KG1 (cell line): ENCODE data around the gene EHD1.
"Not testable (repeated sequence)": the region's sequence is repeated elsewhere in the genome, so short reads cannot be mapped to it uniquely, and the experiment has no call there.

Source experiments
- DNase-seq: peaks from one replicate; lab custom pipeline; 2025; lab: John Stamatoyannopoulos, UW

EHD1 gene

DNA sequence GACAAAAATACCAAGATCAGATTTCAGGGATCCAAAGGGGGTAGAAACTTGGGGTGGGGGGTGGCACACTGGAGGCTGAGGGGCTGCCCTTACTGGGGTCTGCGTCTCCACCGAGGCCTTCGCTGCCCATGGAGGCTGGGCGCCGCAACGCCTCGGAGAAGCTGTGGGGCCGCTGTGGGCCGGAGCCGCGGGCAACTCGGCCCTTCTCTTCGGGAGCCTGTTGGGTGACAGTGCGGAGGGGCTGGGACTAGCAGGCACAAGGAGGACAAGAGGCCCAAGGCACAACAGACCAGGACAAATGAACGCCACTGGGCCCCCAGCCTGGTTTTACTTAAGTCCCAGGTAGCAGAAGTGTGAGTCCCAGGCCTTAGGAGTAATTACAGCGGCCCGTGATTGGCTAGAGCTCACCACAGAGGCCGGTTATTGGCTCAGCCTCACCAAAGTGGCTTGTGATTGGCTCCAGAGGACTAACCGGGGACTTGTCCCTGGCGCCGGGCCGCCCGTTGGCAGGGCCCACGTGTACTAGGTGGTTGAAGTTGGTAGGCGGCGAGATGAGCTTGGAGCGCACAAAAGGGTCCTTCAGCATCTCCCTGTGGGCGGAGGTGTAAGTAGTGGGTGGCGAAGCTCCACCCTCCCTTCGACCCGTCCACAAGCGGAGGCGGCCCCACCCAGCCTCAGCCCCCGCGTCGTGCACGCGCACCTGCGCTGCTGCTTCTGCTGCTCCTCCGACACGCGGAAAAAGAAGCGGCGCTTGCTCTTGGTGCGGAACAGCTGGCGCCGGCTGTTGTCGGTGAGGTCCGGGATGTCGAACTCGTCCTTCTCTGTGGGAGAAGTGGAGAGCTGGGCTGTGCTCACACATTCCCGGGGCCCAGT, 51.6 kb downstream of the EHD1 start:
- no peak for DNase-seq

DNA sequence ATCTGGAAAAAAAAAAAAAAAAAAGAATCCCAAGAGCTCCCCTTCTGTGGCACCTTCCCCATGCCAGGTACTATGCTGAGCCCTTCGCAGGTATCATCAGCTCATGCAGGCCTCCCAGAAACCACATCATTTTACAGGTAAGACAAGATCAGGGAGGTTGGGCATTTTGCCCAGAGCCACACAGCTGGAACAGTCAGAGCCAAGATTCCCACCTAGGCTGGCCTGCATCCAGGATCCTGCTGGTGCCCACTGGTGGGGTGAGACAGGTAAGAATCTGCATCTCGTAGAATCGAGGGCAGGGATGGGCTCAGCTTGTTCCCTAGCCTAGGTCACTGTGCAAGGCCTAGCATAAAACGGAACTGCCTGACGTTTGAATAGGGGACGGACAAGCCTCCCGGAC, 52.4 kb downstream of the EHD1 start:
- DNase-seq, result no peak

DNA sequence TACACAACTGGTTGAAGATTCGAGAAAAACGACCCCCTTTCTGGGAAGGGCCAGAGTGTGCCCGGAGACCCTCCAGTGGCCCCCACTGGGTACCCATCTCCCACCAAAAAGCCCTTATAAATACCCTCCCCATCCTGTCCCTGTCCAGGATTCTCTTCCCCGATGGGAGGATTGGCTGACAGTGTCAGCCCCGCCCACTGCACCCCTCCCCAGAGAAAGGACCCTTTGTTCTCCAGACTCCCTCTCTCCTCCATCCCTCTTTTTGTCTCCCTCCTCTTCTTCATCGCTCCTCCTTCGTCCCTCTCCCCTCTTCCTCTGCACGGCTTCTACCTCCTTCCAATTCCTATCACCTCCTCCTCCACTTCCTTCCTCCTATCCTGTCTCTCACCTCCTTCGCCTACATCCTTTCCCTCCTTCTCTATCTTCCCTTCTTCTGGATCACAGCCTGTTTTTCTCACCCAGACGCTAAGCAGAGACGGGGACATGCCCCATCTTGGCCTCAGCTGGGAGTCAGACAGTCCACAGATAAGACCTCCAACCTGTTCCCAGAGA, 54.8 kb downstream of the EHD1 start:
- no peak for DNase-seq

DNA sequence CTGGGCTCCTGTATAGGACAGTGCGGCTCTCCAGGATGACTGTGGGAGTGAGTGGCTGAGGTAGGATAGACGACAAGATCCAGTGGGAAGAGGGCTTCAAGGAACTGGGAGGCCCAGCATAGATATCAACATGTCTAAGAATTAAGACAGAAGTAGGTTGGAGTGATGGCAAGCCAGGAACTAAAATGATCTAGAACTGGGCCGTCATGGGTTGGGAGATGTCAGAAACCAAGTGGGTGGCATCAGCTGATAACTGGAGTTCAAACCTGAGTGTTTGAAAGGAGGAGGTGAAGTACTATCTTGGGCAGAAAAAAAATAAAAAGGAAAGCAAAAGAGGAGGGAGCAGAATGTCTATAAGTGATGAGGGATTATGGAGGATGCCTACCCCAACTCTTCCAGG, 60.9 kb downstream of the EHD1 start:
- no peak for DNase-seq

DNA sequence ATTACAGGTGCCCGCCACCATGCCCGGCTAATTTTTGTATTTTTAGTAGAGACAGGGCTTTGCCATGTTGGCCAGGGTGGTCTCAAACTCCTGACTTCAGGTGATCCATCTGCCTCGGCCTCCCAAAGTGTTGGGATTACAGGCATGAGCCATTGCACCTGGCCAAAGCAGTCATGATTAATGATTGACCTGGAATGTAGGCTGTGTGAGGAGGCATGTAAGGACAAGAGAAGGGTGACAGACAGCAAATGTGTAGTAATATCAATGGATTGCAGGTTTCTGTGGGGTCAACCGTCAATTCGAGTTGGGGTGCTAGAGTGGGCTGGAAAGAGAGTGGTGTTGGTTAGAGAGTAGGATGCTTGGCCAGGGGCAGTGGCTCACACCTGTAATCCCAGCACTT, 63.0 kb downstream of the EHD1 start:
- not testable (repeated sequence) for DNase-seq

DNA sequence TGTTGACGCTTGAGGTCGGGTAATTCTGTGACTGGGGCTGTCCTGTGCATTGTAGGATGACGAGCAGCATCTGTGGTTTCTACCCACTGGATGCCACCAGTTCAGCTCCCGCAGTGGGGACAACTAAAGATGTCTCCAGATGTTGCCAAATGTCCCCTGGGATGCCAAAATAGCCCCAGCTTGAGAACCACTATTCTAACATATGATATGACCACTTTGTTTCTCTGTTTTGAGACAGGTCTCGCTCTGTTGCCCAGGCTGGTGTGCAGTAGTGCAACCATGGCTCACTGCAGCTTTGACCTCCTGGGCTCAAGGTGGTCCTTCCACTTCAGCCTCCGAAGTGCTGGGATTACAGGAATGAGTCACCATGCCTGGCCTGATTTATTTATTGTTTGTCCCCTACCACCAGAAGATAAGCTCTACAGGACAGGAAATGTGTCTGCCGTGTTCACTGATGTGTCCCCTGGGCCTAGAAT, 63.7 kb downstream of the EHD1 start:
- no peak for DNase-seq

DNA sequence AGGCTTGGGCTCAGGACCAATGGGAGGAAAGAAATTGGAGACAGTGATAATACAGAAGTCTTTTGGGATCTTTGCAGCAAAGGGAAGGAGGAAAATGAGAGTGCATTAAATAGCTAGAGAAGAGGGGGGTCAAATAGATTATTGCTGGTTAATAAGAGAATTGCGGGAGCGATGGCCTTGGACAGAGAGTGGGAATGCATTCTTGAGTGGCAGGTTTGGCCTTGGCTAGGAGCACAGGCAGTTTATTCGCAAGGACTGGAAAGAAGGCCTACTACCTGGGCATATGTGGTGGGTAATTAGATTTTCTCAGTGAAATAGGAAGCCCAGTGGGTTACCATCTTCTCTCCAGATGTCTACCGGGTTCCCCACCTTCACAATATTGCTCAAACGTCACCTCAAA, 64.6 kb downstream of the EHD1 start:
- DNase-seq, result no peak

DNA sequence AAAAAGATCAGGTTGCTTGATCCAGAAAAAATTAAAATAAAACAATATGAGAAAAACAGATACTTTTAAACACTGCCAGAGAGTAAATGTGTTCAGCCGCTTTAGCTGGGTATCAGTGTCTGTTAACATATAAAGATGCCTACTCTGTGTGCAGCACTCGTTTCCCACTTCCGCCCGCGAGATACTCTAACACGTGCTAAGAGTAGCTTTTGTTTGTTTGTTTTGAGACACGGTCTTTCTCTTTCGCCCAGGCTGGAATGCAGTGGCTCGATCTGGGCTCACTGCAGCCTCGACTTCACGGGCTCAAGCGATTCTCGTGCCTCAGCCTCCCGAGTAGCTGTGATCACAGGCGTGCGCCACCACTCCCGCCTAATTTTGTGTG, 67.5 kb downstream of the EHD1 start:
- DNase-seq, result no peak

DNA sequence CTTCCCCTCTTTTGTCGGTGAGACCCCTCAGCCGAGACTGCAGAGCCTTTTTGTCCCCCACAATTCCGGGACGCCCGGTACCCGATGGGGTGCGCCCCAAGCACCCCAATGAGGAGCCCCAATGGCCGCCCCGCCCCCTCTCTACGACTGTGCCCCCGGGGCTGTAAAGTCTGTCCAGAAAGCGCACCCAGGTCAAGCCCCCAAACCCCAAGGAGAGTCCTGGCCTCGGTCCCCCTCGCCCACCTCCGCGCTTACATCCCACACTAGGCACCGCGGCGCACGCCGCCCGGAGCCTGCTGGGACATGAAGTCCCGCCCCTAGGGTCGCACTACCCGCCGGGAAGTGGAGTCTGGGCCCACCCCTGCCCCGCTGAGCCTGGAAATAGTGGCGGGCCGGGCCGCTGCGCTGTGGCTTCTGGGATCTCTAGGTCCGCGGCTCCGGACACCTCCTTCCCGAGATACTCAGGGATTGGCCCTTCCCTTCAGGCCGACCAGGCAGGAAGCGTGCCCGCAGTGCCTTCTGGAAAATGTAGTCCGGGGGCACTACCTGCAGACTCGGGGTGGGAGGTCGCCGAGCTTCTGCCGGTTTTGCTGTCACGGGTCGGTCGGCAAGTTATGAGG, 68.0 kb downstream of the EHD1 start, which contains the start of gene MEN1:
MEN1 (minus strand) TSS at position 281 of the 620 bp plus-strand sequence. CDS start 442 bp downstream, outside the sequence.
- DNase-seq, result peak; percentile 91

DNA sequence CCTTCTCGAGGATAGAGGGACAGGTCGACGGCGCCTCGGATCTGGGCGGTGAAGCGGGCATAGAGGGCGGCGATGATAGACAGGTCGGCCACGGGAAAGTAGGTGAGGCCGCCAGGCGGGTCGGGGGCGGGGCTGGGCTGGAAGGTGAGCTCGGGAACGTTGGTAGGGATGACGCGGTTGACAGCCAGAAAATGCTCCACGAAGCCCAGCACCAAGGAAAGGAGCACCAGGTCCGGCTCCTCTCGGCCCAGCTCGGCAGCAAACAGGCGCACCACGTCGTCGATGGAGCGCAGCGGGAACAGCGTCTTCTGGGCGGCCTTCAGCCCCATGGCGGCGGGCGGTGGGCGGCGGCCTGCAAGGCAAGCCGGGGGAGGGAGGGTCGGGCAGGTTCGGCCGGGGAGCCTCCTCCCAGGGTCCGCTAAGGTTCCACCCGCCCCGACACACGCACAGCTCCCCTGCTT, 68.6 kb downstream of the EHD1 start:
- DNase-seq, result no peak

DNA sequence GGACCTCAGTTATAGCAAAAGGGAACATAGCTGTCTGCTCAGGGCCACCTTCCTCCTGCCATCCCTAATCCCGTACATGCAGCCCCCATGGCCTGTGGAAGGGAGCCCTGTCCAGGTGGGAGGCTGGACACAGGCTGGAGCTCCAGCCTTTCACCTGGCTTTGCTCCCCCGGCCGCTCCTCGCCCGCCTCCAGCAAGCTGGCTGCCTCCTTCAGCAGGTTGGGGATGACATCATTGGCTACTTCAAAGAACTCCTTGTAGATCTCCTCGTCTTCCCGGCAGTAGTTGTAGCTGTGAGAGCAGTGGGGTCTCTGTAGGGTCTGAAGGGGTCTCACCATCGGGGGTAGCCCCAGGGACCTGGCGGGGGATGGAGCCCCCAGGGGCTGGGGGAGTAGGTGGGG, 72.9 kb downstream of the EHD1 start:
- no peak for DNase-seq

DNA sequence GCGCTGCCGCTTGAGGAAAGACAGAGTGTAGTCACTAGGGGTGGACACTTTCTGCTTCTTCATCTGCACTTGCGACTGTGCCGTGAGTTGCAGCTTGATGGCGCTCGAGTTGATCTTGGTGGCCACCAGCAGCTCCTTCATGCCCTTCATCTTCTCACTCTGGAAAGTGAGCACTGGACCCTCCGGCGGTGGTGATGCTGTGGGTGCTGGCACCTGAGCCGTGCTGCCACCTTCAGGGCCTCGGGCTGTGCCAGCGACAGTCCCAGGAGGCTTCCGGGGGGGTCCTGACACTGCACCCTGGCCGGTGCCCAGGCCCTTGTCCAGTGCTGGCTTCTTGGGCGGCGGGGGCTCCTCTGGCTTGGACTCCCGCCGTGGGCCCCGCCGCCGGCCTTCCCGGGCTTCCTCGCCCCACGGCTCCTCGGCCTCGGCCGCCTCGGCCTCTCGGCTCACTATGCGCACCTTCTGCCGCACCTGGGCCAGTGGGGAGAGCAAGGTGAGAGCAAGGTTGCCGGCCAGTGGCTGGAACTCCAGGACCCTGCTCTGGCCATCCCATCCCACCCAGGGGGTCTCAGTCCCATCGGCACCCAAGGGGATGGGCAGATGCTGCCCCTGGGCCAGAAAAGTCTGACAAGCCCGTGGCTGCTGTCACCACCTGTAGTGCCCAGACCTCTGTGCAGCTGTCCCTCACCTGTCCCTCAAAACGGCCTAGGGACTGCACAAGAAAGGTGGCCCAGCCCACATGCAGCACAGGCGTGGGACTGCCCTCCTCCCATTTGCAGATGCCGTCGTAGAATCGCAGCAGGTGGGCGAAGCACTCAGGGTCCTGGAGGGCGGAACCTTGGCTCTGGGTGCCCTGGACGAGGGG, 73.8 kb downstream of the EHD1 start:
- no peak for DNase-seq

DNA sequence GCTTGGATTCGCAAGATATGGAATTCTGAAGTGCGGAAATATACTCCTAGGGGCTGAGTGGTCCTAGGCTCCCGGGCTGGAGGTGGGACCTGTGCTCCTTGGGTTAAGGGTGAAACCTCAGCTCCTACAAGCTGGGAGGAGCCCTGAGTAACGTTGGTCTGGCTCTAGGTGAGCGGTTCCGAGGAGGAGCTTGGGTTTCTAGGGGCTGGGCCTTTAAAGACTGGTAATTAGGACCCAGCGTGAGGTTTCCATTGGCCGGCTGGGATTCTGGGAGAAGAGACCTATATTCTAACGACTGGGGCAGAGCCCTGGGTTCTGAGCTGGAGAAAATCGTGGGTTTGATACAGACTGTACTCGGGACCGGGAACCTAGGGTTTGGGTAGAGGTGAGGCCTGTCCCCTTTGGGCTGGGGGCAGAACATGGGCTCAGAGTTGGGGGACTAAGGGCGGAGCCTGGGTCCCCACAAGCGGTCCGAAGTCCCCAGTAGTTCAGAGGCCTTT, 74.5 kb downstream of the EHD1 start:
- DNase-seq, result no peak

DNA sequence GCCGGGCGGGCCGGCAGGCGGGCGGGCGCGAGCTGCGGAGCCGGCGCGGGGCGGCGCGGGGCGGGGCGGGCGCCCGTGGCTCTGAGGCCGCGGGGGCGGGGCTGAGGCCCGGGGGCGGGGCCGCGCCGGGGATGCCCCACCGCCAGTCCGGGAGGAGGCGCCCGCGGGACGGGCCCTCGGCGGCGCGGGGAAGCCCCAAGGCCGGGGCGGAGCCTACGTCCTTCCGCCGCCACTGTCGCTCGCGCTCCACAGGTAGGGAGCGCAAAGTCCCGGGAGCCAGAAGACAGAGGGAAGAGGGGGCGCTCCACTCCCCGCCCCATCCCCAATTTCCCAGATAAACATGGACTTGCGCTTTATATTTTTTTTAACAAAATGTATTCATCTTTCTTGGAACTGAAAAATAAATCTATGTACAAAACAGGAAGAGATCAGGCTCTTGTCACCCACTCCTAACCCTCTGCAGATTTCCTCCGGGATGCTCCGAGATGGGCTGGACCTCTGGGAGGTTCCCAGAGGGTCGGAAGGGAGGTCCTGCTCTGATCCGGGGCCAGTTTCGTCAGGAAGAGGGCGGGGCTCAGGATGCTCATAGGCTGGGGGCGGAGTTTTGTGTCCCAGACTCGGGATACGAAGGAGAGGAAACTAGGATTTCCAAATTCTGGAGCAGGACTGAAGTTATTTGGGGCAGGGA, 75.1 kb downstream of the EHD1 start, which contains the start of gene MAP4K2:
MAP4K2 (minus strand) TSS at position 57 of the 688 bp plus-strand sequence. CDS start 65 bp downstream, outside the sequence.
- DNase-seq, result peak; percentile 85

DNA sequence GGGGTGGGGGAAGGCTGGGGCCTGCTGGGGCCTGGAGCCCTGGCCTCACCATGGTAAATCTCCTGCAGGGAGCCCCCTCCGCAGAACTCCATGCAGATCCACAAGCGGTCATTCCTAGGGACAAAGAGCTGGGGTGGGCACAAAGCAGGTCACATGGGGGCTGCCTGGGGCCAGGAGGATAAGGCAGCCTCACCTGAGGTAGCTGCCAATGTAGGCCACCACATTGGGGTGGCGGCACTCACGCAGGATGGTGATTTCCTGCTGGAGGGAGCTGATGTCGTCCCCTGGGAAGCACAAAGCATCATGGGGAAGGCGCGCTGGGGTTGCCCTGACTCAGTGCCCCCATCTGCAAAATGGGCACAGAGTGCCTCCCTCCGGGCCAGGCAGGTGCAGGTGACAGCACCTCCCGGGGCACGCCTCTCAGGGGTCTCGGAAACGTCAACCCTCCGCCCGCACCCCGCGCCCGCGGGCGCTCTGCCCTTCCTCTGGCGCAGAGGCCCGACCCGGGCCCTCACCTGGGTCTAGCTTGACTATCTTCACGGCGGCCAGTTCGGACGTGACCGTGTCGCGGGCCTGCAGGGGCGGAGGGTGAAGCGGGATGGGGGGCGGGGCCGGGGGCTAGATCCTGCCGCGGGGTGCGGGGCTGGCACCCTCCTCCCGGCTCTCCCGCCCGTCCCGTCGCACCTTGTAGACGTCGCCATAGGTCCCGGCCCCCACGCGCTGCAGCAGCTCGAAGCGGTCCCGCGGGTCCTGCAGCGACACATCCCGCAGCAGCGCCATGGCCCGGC, 75.9 kb downstream of the EHD1 start:
- no peak for DNase-seq
